HEK293T (cell line): Measurements from ENCODE around the gene WDR27.

Source experiments
- ARNT ChIP-seq: fragments of 450-650 bp; IDR thresholded peaks from 2 replicates; pipeline ENCODE4 v1.6.1; 2017; ENCODE audit warnings: mild to moderate bottlenecking
- ELF4 ChIP-seq: fragments of 450-650 bp; IDR thresholded peaks from 2 replicates; pipeline ENCODE4 v1.6.1; 2017; ENCODE audit warnings: antibody characterized with exemption
- FOXA1 ChIP-seq: fragments of 450-650 bp; IDR thresholded peaks from 2 replicates; pipeline ENCODE4 v1.6.1; 2016; ENCODE audit warnings: mild to moderate bottlenecking
- FOXK2 ChIP-seq: fragments of 450-650 bp; IDR thresholded peaks from 2 replicates; pipeline ENCODE4 v1.6.1; 2016; ENCODE audit warnings: mild to moderate bottlenecking
- FOXM1 ChIP-seq: fragments of 450-650 bp; IDR thresholded peaks from 2 replicates; pipeline ENCODE4 v1.6.1; 2017; ENCODE audit warnings: mild to moderate bottlenecking, borderline replicate concordance
- HDGF ChIP-seq: fragments of 450-650 bp; IDR thresholded peaks from 2 replicates; pipeline ENCODE4 v1.6.1; 2017; ENCODE audit warnings: antibody characterized with exemption, borderline replicate concordance
- NFRKB ChIP-seq: fragments of 450-650 bp; IDR thresholded peaks from 2 replicates; pipeline ENCODE4 v1.6.1; 2016; ENCODE audit warnings: mild to moderate bottlenecking, moderate library complexity
- SP1 ChIP-seq: fragments of 450-650 bp; IDR thresholded peaks from 2 replicates; pipeline ENCODE4 v1.6.1; 2017
- TARDBP ChIP-seq: fragments of 450-650 bp; IDR thresholded peaks from 2 replicates; pipeline ENCODE4 v1.6.1; 2016
- ZNF384 ChIP-seq: fragments of 450-650 bp; IDR thresholded peaks from 2 replicates; pipeline ENCODE4 v1.6.1; 2016

DNA sequence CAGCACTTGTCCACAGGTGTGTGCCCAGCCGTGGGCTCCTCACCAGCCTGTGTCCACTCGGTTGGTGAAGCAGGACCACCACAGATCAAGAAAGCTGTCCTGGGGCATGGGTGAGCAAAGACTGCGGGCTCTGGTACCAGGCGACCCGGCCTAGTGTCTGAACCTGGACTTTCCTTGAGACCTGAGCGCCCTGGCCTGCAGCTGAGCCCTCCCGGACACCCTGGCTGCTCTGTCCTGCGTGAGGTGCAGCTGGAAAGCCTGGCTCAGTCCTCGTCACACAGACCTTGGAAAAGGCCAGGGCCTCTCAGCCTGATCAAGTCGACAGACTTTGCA lies 247.0 kb downstream of the WDR27 start:
- TF ChIP-seq HDGF (no peak), TARDBP (no peak), ZNF384 (no peak), NFRKB (no peak), FOXK2 (no peak), ARNT (no peak), ELF4 (no peak), SP1 (no peak), FOXM1 (no peak), FOXA1 (no peak)
